Measurements from ENCODE around the gene RNF152. TPM values are rescaled to one million over a fixed set of nuclear protein-coding genes. Genes with fewer than 3 reads are reported as not detected.

Gene RNF152
- total RNA-seq, 1 experiment from 2014 or later = 0.18 TPM

DNA sequence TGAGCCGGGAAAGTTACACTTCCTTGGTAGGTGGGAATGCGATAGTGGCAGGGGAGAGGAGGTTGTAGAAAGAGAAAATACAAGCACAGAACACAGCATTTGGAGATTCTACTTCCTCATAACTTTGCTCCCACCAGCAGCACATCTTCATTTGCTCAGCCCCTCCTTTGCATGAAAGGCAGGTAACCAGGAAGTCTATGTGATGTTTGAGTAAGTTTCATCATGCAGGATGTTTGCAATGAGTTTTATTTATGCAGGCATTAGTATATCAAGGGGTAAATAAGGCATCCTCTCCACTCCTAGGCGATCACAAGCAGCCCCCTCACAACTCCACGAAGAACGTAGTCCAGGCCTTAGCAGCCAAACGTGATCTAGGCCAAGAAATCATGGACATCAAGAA, 5.0 kb downstream of the RNF152 start:
- BruUV-seq (replicated peaks) = no TSS peak
- DNase-seq (ENCODE audit: low read depth, low spot score) (no peak), ATAC-seq (no peak)
- intact Hi-C loops (cut with micrococcal nuclease; ENCODE audit: unreplicated experiment) (no loop called here), in situ Hi-C loops (cut with HindIII; ENCODE audit: low pct_unique_long_range_greater_than_20kb, low sequenced_read_pairs) (no loop called here)
- CTCF ChIA-PET = no interaction called here
- H3K27ac ChIP-seq (ENCODE audit: low read length) = no peak overlapping the region
- H3K36me3 ChIP-seq (ENCODE audit: control insufficient read depth, insufficient read depth, low read length) = no peaks in the 10 kb centered on the region
- POLR2A ChIA-PET = no interaction called here
- H3K9me3 ChIP-seq (ENCODE audit: control insufficient read depth, insufficient read depth, low read depth, low read length) = no peaks in the 10 kb centered on the region
- H3K4me3 ChIP-seq (ENCODE audit: low read depth in 2 of 2, low read length in 2 of 2) = no peak overlapping the region
- H3K4me1 ChIP-seq (ENCODE audit: control insufficient read depth, insufficient read depth, low read length) = no peaks in the 10 kb centered on the region
- no peaks in the 10 kb centered on the region; the same call in 1 of the 2 replicates for H3K27me3 ChIP-seq (ENCODE audit: control insufficient read depth, insufficient read depth, low read length)
- TF ChIP-seq SIN3A (IDR thresholded peaks at IDR 0.05; ENCODE audit: borderline replicate concordance, insufficient read depth, low read depth, low read length) (no peak), TCF7L2 (IDR thresholded peaks at IDR 0.05; ENCODE audit: low read depth, low read length) (no peak), POLR2AphosphoS5 (IDR thresholded peaks at IDR 0.05; ENCODE audit: low read depth, low read length) (no peak)
- TF ChIP-seq, protein P1, sequence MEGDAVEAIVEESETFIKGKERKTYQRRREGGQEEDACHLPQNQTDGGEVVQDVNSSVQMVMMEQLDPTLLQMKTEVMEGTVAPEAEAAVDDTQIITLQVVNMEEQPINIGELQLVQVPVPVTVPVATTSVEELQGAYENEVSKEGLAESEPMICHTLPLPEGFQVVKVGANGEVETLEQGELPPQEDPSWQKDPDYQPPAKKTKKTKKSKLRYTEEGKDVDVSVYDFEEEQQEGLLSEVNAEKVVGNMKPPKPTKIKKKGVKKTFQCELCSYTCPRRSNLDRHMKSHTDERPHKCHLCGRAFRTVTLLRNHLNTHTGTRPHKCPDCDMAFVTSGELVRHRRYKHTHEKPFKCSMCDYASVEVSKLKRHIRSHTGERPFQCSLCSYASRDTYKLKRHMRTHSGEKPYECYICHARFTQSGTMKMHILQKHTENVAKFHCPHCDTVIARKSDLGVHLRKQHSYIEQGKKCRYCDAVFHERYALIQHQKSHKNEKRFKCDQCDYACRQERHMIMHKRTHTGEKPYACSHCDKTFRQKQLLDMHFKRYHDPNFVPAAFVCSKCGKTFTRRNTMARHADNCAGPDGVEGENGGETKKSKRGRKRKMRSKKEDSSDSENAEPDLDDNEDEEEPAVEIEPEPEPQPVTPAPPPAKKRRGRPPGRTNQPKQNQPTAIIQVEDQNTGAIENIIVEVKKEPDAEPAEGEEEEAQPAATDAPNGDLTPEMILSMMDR (IDR thresholded peaks at IDR 0.05) = no peak
- TF ChIP-seq, protein P2, sequence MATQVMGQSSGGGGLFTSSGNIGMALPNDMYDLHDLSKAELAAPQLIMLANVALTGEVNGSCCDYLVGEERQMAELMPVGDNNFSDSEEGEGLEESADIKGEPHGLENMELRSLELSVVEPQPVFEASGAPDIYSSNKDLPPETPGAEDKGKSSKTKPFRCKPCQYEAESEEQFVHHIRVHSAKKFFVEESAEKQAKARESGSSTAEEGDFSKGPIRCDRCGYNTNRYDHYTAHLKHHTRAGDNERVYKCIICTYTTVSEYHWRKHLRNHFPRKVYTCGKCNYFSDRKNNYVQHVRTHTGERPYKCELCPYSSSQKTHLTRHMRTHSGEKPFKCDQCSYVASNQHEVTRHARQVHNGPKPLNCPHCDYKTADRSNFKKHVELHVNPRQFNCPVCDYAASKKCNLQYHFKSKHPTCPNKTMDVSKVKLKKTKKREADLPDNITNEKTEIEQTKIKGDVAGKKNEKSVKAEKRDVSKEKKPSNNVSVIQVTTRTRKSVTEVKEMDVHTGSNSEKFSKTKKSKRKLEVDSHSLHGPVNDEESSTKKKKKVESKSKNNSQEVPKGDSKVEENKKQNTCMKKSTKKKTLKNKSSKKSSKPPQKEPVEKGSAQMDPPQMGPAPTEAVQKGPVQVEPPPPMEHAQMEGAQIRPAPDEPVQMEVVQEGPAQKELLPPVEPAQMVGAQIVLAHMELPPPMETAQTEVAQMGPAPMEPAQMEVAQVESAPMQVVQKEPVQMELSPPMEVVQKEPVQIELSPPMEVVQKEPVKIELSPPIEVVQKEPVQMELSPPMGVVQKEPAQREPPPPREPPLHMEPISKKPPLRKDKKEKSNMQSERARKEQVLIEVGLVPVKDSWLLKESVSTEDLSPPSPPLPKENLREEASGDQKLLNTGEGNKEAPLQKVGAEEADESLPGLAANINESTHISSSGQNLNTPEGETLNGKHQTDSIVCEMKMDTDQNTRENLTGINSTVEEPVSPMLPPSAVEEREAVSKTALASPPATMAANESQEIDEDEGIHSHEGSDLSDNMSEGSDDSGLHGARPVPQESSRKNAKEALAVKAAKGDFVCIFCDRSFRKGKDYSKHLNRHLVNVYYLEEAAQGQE (IDR thresholded peaks at IDR 0.05; ENCODE audit: insufficient read depth in 1 of 2, low read depth in 2 of 2, low read length in 1 of 2) = no peak

DNA sequence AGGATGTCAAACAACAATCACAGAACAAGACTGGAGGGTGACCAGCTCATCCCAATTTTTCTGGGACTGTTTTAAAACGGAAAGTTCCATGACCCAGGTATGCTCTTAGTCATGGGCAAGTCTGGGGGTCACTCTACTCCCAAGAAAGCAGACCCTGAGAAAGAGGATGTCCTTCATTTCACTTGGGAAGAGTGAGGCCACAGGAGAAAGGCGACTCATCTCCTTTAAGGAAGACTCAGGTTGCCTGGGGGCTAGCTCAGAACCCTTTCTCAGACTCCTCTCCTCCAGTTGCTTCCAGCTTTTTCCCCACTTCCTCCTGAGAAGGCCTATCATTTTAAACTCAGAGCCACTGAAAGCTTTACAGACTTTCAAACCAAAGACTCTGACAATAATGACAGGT, 9.3 kb downstream of the RNF152 start:
- no TSS peak for BruUV-seq (replicated peaks)
- no peak for DNase-seq (ENCODE audit: low read depth, low spot score)
- ChIA-PET CTCF (no interaction called here), POLR2A (no interaction called here)
- intact Hi-C loops (cut with micrococcal nuclease; ENCODE audit: unreplicated experiment) (no loop called here), in situ Hi-C loops (cut with HindIII; ENCODE audit: low pct_unique_long_range_greater_than_20kb, low sequenced_read_pairs) (no loop called here)
- H3K4me3 ChIP-seq (ENCODE audit: low read depth in 2 of 2, low read length in 2 of 2) = no peak overlapping the region
- ATAC-seq = no peak
- no peak overlapping the region for H3K27ac ChIP-seq (ENCODE audit: low read length)
- no peaks in the 10 kb centered on the region for H3K27me3 ChIP-seq (ENCODE audit: control insufficient read depth, insufficient read depth, low read length)
- H3K9me3 ChIP-seq (ENCODE audit: control insufficient read depth, insufficient read depth, low read depth, low read length) = no peaks in the 10 kb centered on the region
- no peaks in the 10 kb centered on the region for H3K4me1 ChIP-seq (ENCODE audit: control insufficient read depth, insufficient read depth, low read length)
- no peak for TF ChIP-seq POLR2AphosphoS5 (IDR thresholded peaks at IDR 0.05; ENCODE audit: low read depth, low read length)
- TF ChIP-seq, protein P1 (IDR thresholded peaks at IDR 0.05) = no peak
- TF ChIP-seq, protein P2 (IDR thresholded peaks at IDR 0.05; ENCODE audit: insufficient read depth in 1 of 2, low read depth in 2 of 2, low read length in 1 of 2) = no peak
- no peak for TF ChIP-seq SIN3A (IDR thresholded peaks at IDR 0.05; ENCODE audit: borderline replicate concordance, insufficient read depth, low read depth, low read length)
- no peak for TF ChIP-seq TCF7L2 (IDR thresholded peaks at IDR 0.05; ENCODE audit: low read depth, low read length)
- no peaks in the 10 kb centered on the region for H3K36me3 ChIP-seq (ENCODE audit: control insufficient read depth, insufficient read depth, low read length)

Data from Panc1 (cell line).